H1 (cell line): Measurements from ENCODE around the gene TRNP1.

Experiments used
- ASH2L ChIP-seq: fragments of 200-600, 300-600 bp; sonication (generic); IDR thresholded peaks from one replicate; pipeline ENCODE4 v1.7.1; 2017; ENCODE audit warnings: low read length
- BACH1 ChIP-seq: IDR thresholded peaks from 2 replicates; pipeline ENCODE4 v1.6.1; 2012; ENCODE audit warnings: low read length, improper control_type of control experiment
- BCL11A ChIP-seq, 2 experiments: IDR thresholded peaks; one replicate each; pipeline ENCODE4 v1.6.1; 2011; ENCODE audit warnings: low read depth in 2 of 2, low read length in 2 of 2, mild to moderate bottlenecking in 2 of 2
- BRCA1 ChIP-seq: IDR thresholded peaks from 2 replicates; pipeline ENCODE4 v1.6.1; 2012; ENCODE audit warnings: low read depth, low read length, improper control_type of control experiment
- CHD2 ChIP-seq: IDR thresholded peaks from 2 replicates; pipeline ENCODE4 v1.6.1; 2012; ENCODE audit warnings: low read length, improper control_type of control experiment
- CTCF ChIP-seq, 3 experiments: IDR thresholded peaks; 1 replicate in 2 of 3; 2 replicates in 1 of 3; pipeline versions ENCODE4 v1.5.1 to v1.6.1; 2011; ENCODE audit warnings: low read length in 3 of 3, mild to moderate bottlenecking in 3 of 3, inconsistent platforms in 2 of 3, low read depth in 1 of 3, moderate library complexity in 1 of 3; ENCODE audit not compliant: insufficient read depth in 1 of 3; ENCODE audit errors: control extremely low read depth in 1 of 3
- GTF2F1 ChIP-seq: IDR thresholded peaks from 2 replicates; pipeline ENCODE4 v1.6.1; 2012; ENCODE audit warnings: low read depth, low read length, improper control_type of control experiment, borderline replicate concordance
- POLR2A ChIP-seq, 2 experiments: IDR thresholded peaks; 1 replicate in 1 of 2; 2 replicates in 1 of 2; pipeline ENCODE4 v1.6.1; 2011; ENCODE audit warnings: low read depth in 2 of 2, low read length in 2 of 2, mild to moderate bottlenecking in 2 of 2; ENCODE audit errors: control extremely low read depth in 1 of 2
- YY1 ChIP-seq: IDR thresholded peaks from 2 replicates; pipeline ENCODE4 v1.6.1; 2011; ENCODE audit warnings: low read depth, mild to moderate bottlenecking, low read length

GRCh38 chr1:26970810-26971209 is 22.7 kb upstream of the TRNP1 start:
- TF ChIP-seq CTCF (IDR thresholded peaks at IDR 0.05; ENCODE audit: control extremely low read depth in 1 of 3, insufficient read depth in 1 of 3, low read depth in 1 of 3, low read length in 3 of 3), result no peak
- no peak for TF ChIP-seq BRCA1
- no peak for TF ChIP-seq BACH1
- no peak for TF ChIP-seq ASH2L
- no peak for TF ChIP-seq CHD2
- TF ChIP-seq POLR2A (IDR thresholded peaks at IDR 0.05; ENCODE audit: control extremely low read depth in 1 of 2, low read depth in 2 of 2, low read length in 2 of 2), result no peak
- TF ChIP-seq BCL11A (IDR thresholded peaks at IDR 0.05; ENCODE audit: low read depth in 2 of 2, low read length in 2 of 2), result no peak
- TF ChIP-seq GTF2F1, result no peak
- no peak for TF ChIP-seq YY1
